Parathyroid adenoma (tissue), 2 donors: Measurements from ENCODE around the gene VSTM5.

Experiments
- H2AFZ ChIP-seq: fragments of 300-600 bp; sonication (generic); one replicate; pipeline ENCODE4 v1.7.0; 2017; ENCODE audit warnings: antibody characterized with exemption, mild to moderate bottlenecking
- H3K27ac ChIP-seq: fragments of 300-600 bp; sonication (generic); one replicate; pipeline ENCODE4 v1.7.0; 2017
- H3K27me3 ChIP-seq: fragments of 300-600 bp; sonication (generic); one replicate; pipeline ENCODE4 v1.7.0; 2017; ENCODE audit warnings: low read length; ENCODE audit not compliant: control insufficient read depth, insufficient read depth
- H3K36me3 ChIP-seq: fragments of 300-600 bp; sonication (generic); one replicate; pipeline ENCODE4 v1.7.0; 2017; ENCODE audit warnings: low read length; ENCODE audit not compliant: control insufficient read depth, insufficient read depth
- H3K4me1 ChIP-seq: fragments of 300-600 bp; sonication (generic); one replicate; pipeline ENCODE4 v1.7.0; 2017; ENCODE audit warnings: control low read depth
- H3K4me2 ChIP-seq: fragments of 300-600 bp; sonication (generic); one replicate; pipeline ENCODE4 v1.7.0; 2017; ENCODE audit warnings: low read length
- H3K4me3 ChIP-seq: fragments of 300-600 bp; sonication (generic); one replicate; pipeline ENCODE4 v1.7.0; 2017; ENCODE audit warnings: low read depth, low read length
- H3K79me2 ChIP-seq: fragments of 300-600 bp; sonication (generic); one replicate; pipeline ENCODE4 v1.7.0; 2017; ENCODE audit warnings: control low read depth
- H3K9ac ChIP-seq: fragments of 300-600 bp; sonication (generic); one replicate; pipeline ENCODE4 v1.7.0; 2017; ENCODE audit warnings: mild to moderate bottlenecking
- H3K9me3 ChIP-seq: fragments of 300-600 bp; sonication (generic); one replicate; pipeline ENCODE4 v1.7.0; 2017; ENCODE audit warnings: low read length; ENCODE audit not compliant: control insufficient read depth
- CTCF ChIP-seq: fragments of 300-600 bp; sonication (generic); IDR thresholded peaks from one replicate; pipeline ENCODE4 v1.7.0; 2017; ENCODE audit warnings: antibody characterized with exemption, mild to moderate bottlenecking
- donor health status: primary hyperparathyroidism.

The VSTM5 gene

DNA sequence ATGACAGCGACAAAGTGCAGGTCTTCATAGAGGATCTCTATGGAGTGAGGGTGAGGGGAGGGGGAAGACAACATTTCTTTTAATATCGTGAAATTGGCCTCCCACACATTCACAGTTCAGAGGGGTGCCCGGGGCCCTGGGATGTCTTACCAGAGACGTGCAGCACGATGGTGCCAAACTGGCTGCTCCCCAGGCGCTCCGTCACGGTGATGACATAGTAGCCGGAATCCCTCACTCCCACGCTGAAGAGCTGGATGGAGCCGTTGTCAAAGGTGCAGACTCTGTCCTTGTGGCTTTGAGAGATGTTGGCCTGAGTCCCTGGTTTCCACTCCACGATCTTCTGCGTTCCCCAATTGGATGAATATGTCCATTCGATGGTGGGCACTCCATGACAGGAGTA is 29.6 kb downstream of the VSTM5 start:
- Histone ChIP-seq H3K4me2 (no peak overlapping the region), H2AFZ (no peak overlapping the region), H3K9ac (no peak overlapping the region), H3K27ac (no peak overlapping the region), H3K79me2 (no peaks in the 10 kb centered on the region), H3K27me3 (no peaks in the 10 kb centered on the region), H3K9me3 (no peaks in the 10 kb centered on the region), H3K4me1 (no peaks in the 10 kb centered on the region), H3K4me3 (no peak overlapping the region), H3K36me3 (no peaks in the 10 kb centered on the region)
- no peak for TF ChIP-seq CTCF

- Histone ChIP-seq H3K27ac (no peak overlapping the region), H3K4me2 (no peak overlapping the region), H3K9me3 (no peaks in the 10 kb centered on the region), H2AFZ (no peak overlapping the region), H3K79me2 (no peaks in the 10 kb centered on the region), H3K4me3 (no peak overlapping the region), H3K4me1 (no peaks in the 10 kb centered on the region), H3K36me3 (no peaks in the 10 kb centered on the region), H3K9ac (no peak overlapping the region), H3K27me3 (no peaks in the 10 kb centered on the region)
- TF ChIP-seq CTCF = no peak
These were observed 30.3 kb downstream of the VSTM5 start for GRCh38 chr11:93819966-93820695.

GRCh38 chr11:93817426-93818348 is 32.7 kb downstream of the VSTM5 start:
- H3K27ac ChIP-seq = no peak overlapping the region
- no peaks in the 10 kb centered on the region for H3K27me3 ChIP-seq
- H3K4me1 ChIP-seq = no peaks in the 10 kb centered on the region
- H2AFZ ChIP-seq = no peak overlapping the region
- no peak overlapping the region for H3K9ac ChIP-seq
- H3K36me3 ChIP-seq = no peaks in the 10 kb centered on the region
- TF ChIP-seq CTCF = no peak
- H3K4me3 ChIP-seq = no peak overlapping the region
- H3K9me3 ChIP-seq = no peaks in the 10 kb centered on the region
- no peaks in the 10 kb centered on the region for H3K79me2 ChIP-seq
- H3K4me2 ChIP-seq = no peak overlapping the region

DNA sequence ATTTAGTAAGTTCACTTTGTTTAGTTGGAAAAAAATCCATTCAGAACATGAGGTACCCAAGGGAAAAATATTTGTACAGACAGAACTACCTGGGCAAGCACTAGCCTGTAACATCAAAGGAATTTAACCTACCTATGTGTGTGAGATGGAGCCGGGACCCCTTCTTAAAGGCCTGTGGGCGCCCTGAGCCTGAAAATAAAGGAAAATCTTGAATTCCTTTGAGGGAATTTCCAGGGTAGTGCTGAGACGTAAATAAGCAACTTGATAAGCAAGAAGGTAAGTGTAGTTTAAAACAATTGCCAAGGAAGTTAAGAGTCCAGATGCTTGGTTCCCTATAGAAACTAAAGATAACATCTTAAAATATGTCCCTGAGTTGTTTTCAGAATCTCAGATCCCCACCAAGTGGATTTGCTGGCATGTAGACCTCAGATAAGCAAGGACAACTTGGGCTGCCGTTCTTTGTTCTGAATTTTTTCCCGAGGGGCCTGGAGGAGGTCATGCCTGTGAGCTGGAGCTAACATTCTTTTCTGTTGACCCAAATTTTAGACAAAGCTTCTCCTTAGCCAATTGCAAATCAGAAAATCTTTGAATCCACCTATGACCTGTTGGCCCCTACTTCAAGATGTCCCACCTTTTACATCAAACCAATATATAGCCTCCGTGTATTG is 35.3 kb downstream of the VSTM5 start:
- Histone ChIP-seq H2AFZ (no peak overlapping the region), H3K27ac (no peak overlapping the region), H3K4me1 (no peaks in the 10 kb centered on the region), H3K36me3 (no peaks in the 10 kb centered on the region), H3K4me2 (no peak overlapping the region), H3K4me3 (no peak overlapping the region), H3K79me2 (no peaks in the 10 kb centered on the region), H3K9ac (no peak overlapping the region), H3K27me3 (no peaks in the 10 kb centered on the region), H3K9me3 (no peaks in the 10 kb centered on the region)
- no peak for TF ChIP-seq CTCF
